Activated naive CD8-positive, alpha-beta T cell treated with anti-CD3 and anti-CD28 coated beads, Interleukin-2, amount 50 U/mL, for 16 hours (primary cell): ENCODE data around the gene CDC42SE2.
"Not testable (repeated sequence)": the region's sequence is repeated elsewhere in the genome, so short reads cannot be mapped to it uniquely, and the experiment has no call there.

Experiments
- DNase-seq: peaks from one replicate; pipeline ENCODE4 v3.0.0-alpha.2; 2020; ENCODE audit warnings: low read depth, low spot score

The CDC42SE2 gene

DNA sequence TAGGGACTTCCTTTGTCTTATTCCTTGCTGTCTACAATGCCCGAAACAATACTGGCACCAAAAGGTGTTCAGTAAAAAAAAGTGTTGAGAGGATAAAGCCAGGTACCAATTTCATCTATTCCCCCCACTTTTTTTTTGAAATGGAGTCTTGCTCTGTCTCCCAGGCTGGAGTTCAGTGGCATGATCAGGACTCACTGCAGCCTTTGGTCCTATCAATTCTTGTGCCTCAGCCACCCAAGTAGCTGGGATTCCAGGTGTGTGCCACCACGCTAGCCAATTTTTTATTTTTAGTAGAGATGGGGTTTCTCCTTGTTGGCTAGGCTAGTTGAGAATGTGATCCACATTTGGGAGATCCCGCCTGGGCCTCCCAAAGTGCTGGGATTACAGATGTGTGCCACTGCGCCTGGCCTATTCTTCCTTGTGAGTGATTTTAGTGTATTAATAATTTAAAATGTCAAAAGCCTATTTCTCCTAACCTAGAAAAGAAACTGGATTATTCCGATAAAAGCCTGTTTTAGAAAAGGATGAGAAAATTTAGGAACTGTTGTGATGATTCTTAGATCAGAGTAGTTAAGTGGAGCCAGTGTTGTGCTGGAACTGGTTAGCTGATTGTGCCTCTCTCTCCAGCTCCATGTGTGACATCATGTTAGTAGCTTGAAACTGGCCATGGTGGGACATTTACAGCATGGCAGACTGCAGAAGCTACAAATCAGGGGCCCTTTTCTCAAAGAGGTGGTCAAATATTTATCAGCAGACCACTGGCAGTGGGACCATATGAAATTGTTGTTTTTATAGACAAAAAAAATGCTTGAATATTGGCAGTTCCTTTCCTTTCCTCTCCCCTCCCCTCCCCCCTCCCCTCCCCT is 14.3 kb downstream of the CDC42SE2 start:
- DNase-seq = no peak

GRCh38 chr5:131278741-131279124 is 14.9 kb downstream of the CDC42SE2 start:
- DNase-seq = not testable (repeated sequence)

GRCh38 chr5:131279204-131279603 is 15.4 kb downstream of the CDC42SE2 start:
- DNase-seq = no peak

DNA sequence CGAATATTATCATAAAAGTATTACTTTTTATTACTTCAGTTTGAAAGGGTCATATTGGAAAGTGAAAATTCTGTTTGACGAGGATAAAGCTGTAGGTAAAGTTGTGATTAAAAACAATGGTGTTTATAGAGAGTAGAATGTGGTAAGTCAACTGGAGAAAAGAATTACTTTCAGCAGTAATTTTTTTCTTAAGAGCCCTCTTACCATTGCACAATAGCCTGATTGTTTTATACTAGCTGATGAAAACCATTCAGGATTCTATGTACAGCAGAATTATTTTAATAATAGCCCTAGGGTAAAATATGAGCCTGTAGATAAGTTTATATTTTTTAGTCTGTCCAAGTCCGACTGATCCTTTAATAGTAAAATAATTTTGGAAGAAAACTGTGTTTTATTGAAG is 16.6 kb downstream of the CDC42SE2 start:
- no peak for DNase-seq

GRCh38 chr5:131281133-131281867 is 17.4 kb downstream of the CDC42SE2 start:
- DNase-seq = no peak

DNA sequence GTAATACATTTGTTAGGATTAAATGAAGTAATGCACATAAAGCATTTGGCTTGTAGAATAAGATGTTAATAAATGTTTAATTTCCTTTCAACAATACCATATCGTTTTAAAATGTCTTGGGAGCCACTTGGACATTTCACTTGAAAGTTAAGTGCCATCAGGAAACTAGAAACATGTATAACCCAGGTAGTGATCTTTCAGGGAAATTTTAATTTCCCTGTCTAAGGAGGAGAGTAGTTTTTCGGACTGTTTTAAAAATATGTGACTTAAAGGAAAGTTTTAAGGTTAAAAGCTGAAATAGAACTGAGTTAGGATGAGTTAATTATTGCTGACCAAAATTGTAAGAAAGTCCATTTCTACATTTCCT is 18.0 kb downstream of the CDC42SE2 start:
- DNase-seq = no peak

- no peak for DNase-seq
Observed at GRCh38 chr5:131282235-131282634, 18.4 kb downstream of the CDC42SE2 start.

GRCh38 chr5:131285703-131286399 is 22.0 kb downstream of the CDC42SE2 start:
- no peak for DNase-seq

GRCh38 chr5:131286400-131286715 is 22.5 kb downstream of the CDC42SE2 start:
- no peak for DNase-seq

- no peak for DNase-seq
Observed at GRCh38 chr5:131288328-131288727, 24.5 kb downstream of the CDC42SE2 start.

GRCh38 chr5:131289738-131290137 is 25.9 kb downstream of the CDC42SE2 start:
- DNase-seq = no peak

- DNase-seq = no peak
Observed at GRCh38 chr5:131296213-131296672, 32.4 kb downstream of the CDC42SE2 start.

DNA sequence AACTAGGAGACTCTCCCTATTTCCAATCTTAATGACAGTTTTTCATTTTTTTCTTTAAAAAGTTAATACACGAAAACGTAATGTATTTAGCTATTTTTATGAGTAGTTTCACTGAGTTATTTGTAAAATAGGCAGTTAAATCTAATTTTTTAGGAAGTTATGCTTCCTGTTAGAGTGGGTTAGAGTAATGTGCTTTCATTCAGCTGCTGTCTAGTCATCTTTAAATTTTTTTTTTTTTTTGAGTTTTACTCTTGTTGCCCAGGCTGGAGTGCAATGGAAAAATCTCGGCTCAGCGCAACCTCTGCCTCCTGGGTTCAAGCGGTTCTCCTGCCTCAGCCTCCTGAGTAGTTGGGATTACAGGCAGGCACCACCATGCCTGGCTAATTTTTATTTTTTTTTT is 34.0 kb downstream of the CDC42SE2 start:
- no peak for DNase-seq

DNA sequence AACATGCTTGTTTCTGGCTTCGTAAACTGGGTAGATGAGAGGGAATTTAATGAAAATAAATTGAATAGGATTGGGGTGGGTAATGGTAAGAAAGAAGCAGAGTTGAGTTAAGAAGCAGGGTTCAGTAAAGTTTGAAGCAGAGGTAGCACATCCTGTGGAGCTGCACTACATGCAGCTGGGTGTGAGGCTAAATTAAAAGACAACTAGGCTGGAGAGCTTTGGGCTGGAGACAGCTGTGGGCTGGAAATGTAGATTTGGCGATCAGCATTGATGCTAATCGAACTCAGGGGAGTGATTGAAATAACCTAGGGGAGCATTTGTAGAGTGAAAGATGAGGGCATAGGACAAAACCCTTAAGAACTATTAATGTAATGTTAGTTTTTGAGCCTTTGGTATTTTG is 35.6 kb downstream of the CDC42SE2 start:
- no peak for DNase-seq

- DNase-seq = no peak
Observed at GRCh38 chr5:131302506-131302905, 38.7 kb downstream of the CDC42SE2 start.

- DNase-seq = no peak
Observed at GRCh38 chr5:131303537-131303936, 39.7 kb downstream of the CDC42SE2 start.

DNA sequence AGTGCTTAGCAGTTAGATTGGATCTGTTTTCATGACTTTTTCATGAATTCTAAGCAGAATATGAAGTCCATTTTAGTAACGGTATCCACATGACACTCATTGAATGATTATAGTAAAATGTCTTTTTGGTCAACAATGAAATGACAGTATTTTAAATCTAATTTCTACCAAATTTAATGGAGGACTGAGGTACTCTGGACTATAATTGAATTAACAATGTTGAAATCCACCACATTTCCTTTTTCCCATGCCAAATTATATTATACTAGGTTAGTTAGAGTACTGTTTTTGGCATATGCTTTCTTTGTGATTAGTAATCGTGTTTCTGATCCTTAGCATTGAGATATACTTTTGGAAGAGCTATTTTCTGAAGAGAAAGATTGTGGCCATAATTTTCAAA is 40.6 kb downstream of the CDC42SE2 start:
- DNase-seq = no peak

DNA sequence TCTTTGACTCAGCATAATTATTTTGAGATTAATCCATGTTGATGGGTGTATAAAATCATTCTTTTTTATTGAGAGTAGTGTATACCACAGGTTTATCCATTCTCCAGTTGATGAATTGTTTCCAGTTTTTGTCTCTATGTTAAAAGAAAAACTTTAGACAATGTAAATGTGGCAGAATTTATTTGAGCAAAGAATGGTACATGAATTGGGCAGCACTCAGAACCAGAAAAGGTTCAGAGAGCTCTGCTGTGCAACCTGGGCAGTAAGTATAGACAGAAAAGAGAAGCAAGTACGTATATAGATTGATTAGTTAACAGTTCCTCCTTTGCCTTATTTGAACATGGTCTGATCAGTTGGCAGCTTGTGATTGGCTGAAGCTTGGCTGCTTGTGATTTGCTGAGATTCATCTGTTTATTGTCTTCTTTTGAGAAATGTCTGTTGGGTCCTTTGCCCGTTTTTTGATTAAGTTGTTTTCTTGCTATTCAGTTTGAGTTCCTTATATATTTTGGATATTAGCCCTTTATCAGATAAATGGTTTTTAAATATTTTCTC is 41.4 kb downstream of the CDC42SE2 start:
- no peak for DNase-seq

- no peak for DNase-seq
Observed at GRCh38 chr5:131305906-131306305, 42.1 kb downstream of the CDC42SE2 start.

DNA sequence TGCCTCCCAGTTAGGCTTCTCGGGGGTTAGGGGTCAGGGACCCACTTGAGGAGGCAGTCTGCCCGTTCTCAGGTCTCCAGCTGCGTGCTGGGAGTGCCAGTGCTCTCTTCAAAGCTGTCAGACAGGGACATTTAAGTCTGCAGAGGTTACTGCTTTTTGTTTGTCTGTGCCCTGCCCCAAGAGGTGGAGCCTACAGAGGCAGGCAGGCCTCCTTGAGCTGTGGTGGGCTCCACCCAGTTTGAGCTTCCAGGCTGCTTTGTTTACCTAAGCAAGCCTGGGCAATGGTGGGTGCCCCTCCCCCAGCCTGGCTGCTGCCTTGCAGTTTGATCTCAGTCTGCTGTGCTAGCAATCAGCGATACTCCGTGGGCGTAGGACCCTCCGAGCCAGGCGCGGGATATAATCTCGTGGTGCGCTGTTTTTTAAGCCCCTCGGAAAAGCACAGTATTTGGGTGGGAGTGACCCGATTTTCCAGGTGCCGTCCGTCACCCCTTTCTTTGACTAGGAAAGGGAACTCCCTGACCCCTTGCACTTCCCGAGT is 48.5 kb downstream of the CDC42SE2 start:
- not testable (repeated sequence) for DNase-seq

GRCh38 chr5:131316026-131316425 is 52.2 kb downstream of the CDC42SE2 start:
- DNase-seq = no peak

GRCh38 chr5:131316822-131317221 is 53.0 kb downstream of the CDC42SE2 start:
- DNase-seq = no peak
